Stimulated activated naive B cell treated with anti-CD40 and anti-IgM and Interleukin-4, amounts not matched to agents 10 μg/mL and 1 μg/mL and 100 μg/mL, for 72 hours (primary cell): ENCODE measurements around the gene PRR35.

ENCODE experiments used
- ATAC-seq, 2 donors: fragments of 150-1000 bp; cut with Tn5 transposase; replicated peaks; 2 replicates each; pipeline ENCODE4 v1.10.0; 2021; ENCODE audit warnings: moderate library complexity in 1 of 2
- DNase-seq: peaks from one replicate; pipeline ENCODE4 v3.0.0; 2021
- H3K27ac Mint-ChIP-seq: one replicate; pipeline ENCODE4 v1.8.0; 2022; ENCODE audit warnings: mild to moderate bottlenecking, mixed read lengths
- H3K27me3 Mint-ChIP-seq, 2 donors: one replicate each; pipeline ENCODE4 v1.8.0; 2022; ENCODE audit warnings: mixed read lengths in 2 of 2
- H3K36me3 Mint-ChIP-seq, 2 donors: one replicate each; pipeline ENCODE4 v1.8.0; 2022; ENCODE audit warnings: mixed read lengths in 2 of 2, mild to moderate bottlenecking in 1 of 2
- H3K4me1 Mint-ChIP-seq, 2 donors: one replicate each; pipeline ENCODE4 v1.8.0; 2022; ENCODE audit warnings: mixed read lengths in 2 of 2, mild to moderate bottlenecking in 1 of 2
- H3K4me3 Mint-ChIP-seq, 2 donors: one replicate each; pipeline ENCODE4 v1.8.0; 2022; ENCODE audit warnings: mild to moderate bottlenecking in 2 of 2, mixed read lengths in 2 of 2, moderate library complexity in 1 of 2
- H3K9me3 Mint-ChIP-seq, 2 donors: one replicate each; pipeline ENCODE4 v1.8.0; 2022; ENCODE audit warnings: mixed read lengths in 2 of 2, mild to moderate bottlenecking in 1 of 2

Gene PRR35

GRCh38 chr16:534856-535445, 25.2 kb upstream of the PRR35 start:
- ATAC-seq, result no peak
- no peaks in the 10 kb centered on the region for H3K9me3 Mint-ChIP-seq
- H3K4me1 Mint-ChIP-seq, result peaks cover 3 to 7% of the 10 kb centered on the region in 2 donors
- peaks cover 10 to 14% of the 10 kb centered on the region in 2 donors for H3K36me3 Mint-ChIP-seq
- peak overlapping the region; percentile 42 for H3K27ac Mint-ChIP-seq
- DNase-seq, result no peak
- no peaks in the 10 kb centered on the region for H3K27me3 Mint-ChIP-seq
- no peak overlapping the region for H3K4me3 Mint-ChIP-seq

- H3K4me1 Mint-ChIP-seq, result no peaks in the 10 kb centered on the region
- ATAC-seq, result no peak
- no peak overlapping the region for H3K27ac Mint-ChIP-seq
- DNase-seq, result no peak
- H3K9me3 Mint-ChIP-seq, result no peaks in the 10 kb centered on the region
- no peaks in the 10 kb centered on the region for H3K27me3 Mint-ChIP-seq
- no peak overlapping the region for H3K4me3 Mint-ChIP-seq
- peaks cover 10 to 14% of the 10 kb centered on the region in 2 donors for H3K36me3 Mint-ChIP-seq
Measured at GRCh38 chr16:535446-536405, 24.5 kb upstream of the PRR35 start.

- DNase-seq (no peak), ATAC-seq (no peak)
- H3K27me3 Mint-ChIP-seq, result no peaks in the 10 kb centered on the region
- no peaks in the 10 kb centered on the region for H3K4me1 Mint-ChIP-seq
- H3K36me3 Mint-ChIP-seq, result peaks cover 10 to 16% of the 10 kb centered on the region in 2 donors
- H3K4me3 Mint-ChIP-seq, result no peak overlapping the region
- H3K27ac Mint-ChIP-seq, result no peak overlapping the region
- no peaks in the 10 kb centered on the region for H3K9me3 Mint-ChIP-seq
Measured at GRCh38 chr16:536746-537145, 23.4 kb upstream of the PRR35 start.

GRCh38 chr16:537415-538335, 22.5 kb upstream of the PRR35 start:
- DNase-seq, result no peak
- peaks cover 10 to 16% of the 10 kb centered on the region in 2 donors for H3K36me3 Mint-ChIP-seq
- no peaks in the 10 kb centered on the region for H3K27me3 Mint-ChIP-seq
- no peaks in the 10 kb centered on the region for H3K4me1 Mint-ChIP-seq
- no peak overlapping the region for H3K4me3 Mint-ChIP-seq
- no peaks in the 10 kb centered on the region for H3K9me3 Mint-ChIP-seq
- no peak for ATAC-seq
- H3K27ac Mint-ChIP-seq, result no peak overlapping the region

- H3K4me1 Mint-ChIP-seq, result peaks cover 0 to 3% of the 10 kb centered on the region in 2 donors
- H3K9me3 Mint-ChIP-seq, result no peaks in the 10 kb centered on the region
- H3K27ac Mint-ChIP-seq, result peak overlapping the region; percentile 57
- ATAC-seq (no peak), DNase-seq (no peak)
- peaks cover 10 to 19% of the 10 kb centered on the region in 2 donors for H3K36me3 Mint-ChIP-seq
- no peak overlapping the region for H3K4me3 Mint-ChIP-seq
- no peaks in the 10 kb centered on the region for H3K27me3 Mint-ChIP-seq
Measured at GRCh38 chr16:539901-540530, 20.2 kb upstream of the PRR35 start.

GRCh38 chr16:540645-541340, 19.4 kb upstream of the PRR35 start:
- Mint-ChIP-seq H3K4me1 (peaks cover 0 to 4% of the 10 kb centered on the region in 2 donors), H3K27ac (peak overlapping the region; percentile 31), H3K27me3 (no peaks in the 10 kb centered on the region), H3K4me3 (no peak overlapping the region), H3K36me3 (peaks cover 13 to 20% of the 10 kb centered on the region in 2 donors), H3K9me3 (no peaks in the 10 kb centered on the region)
- ATAC-seq (no peak), DNase-seq (no peak)

GRCh38 chr16:543301-544164, 16.7 kb upstream of the PRR35 start:
- H3K36me3 Mint-ChIP-seq, result peaks cover 6 to 11% of the 10 kb centered on the region in 2 donors
- no peak overlapping the region for H3K27ac Mint-ChIP-seq
- no peaks in the 10 kb centered on the region for H3K9me3 Mint-ChIP-seq
- peaks cover 0 to 4% of the 10 kb centered on the region in 2 donors for H3K4me1 Mint-ChIP-seq
- ATAC-seq (no peak), DNase-seq (no peak)
- H3K27me3 Mint-ChIP-seq, result no peaks in the 10 kb centered on the region
- H3K4me3 Mint-ChIP-seq, result no peak overlapping the region

- Mint-ChIP-seq H3K4me3 (no peak overlapping the region), H3K9me3 (no peaks in the 10 kb centered on the region), H3K36me3 (peaks cover 3 to 6% of the 10 kb centered on the region in 2 donors), H3K27me3 (no peaks in the 10 kb centered on the region), H3K4me1 (peaks cover 0 to 4% of the 10 kb centered on the region in 2 donors), H3K27ac (no peak overlapping the region)
- no peak for ATAC-seq
- no peak for DNase-seq
Measured at GRCh38 chr16:544517-544916, 15.7 kb upstream of the PRR35 start.

- DNase-seq, result peak; percentile 44
- ATAC-seq, result peak; percentile 73 to 80
- no peaks in the 10 kb centered on the region for H3K9me3 Mint-ChIP-seq
- peaks cover 7% of the 10 kb centered on the region in 2 donors for H3K36me3 Mint-ChIP-seq
- no peak overlapping the region for H3K27ac Mint-ChIP-seq
- peak overlapping the region in 1 of 2 donors; percentile 21 for H3K4me3 Mint-ChIP-seq
- peaks cover 0 to 4% of the 10 kb centered on the region in 2 donors for H3K4me1 Mint-ChIP-seq
- no peaks in the 10 kb centered on the region for H3K27me3 Mint-ChIP-seq
Measured at GRCh38 chr16:546909-547770, 13.1 kb upstream of the PRR35 start.

- Mint-ChIP-seq H3K36me3 (peaks cover 7% of the 10 kb centered on the region in 2 donors), H3K9me3 (no peaks in the 10 kb centered on the region), H3K27me3 (no peaks in the 10 kb centered on the region), H3K4me1 (peaks cover 0 to 4% of the 10 kb centered on the region in 2 donors), H3K4me3 (no peak overlapping the region), H3K27ac (peak overlapping the region; percentile 20)
- DNase-seq, result no peak
- ATAC-seq, result no peak
Measured at GRCh38 chr16:548586-548985, 11.6 kb upstream of the PRR35 start.

- Mint-ChIP-seq H3K4me3 (no peak overlapping the region), H3K4me1 (peaks cover 0 to 4% of the 10 kb centered on the region in 2 donors), H3K36me3 (peaks cover 7 to 12% of the 10 kb centered on the region in 2 donors), H3K9me3 (no peaks in the 10 kb centered on the region), H3K27ac (peak overlapping the region; percentile 65), H3K27me3 (no peaks in the 10 kb centered on the region)
- DNase-seq (no peak), ATAC-seq (no peak)
Measured at GRCh38 chr16:549544-550263, 10.5 kb upstream of the PRR35 start.
